ENCODE measurements around the gene SLC7A1. TPM values are rescaled to one million over a fixed set of nuclear protein-coding genes. Genes with fewer than 3 reads are reported as not detected.

Gene SLC7A1
- polyA plus RNA-seq, 3 donors = 0.89 to 2.2 (median 0.92) TPM

- H3K4me1 Mint-ChIP-seq = peaks cover 7% of the 10 kb centered on the region
- H3K4me3 Mint-ChIP-seq = peak overlapping the region; percentile 37 to 58
- Histone ChIP-seq H4K20me1 (ENCODE audit: insufficient read depth, low read length) (no peaks in the 10 kb centered on the region), H3K9me3 (replicated peaks in 1 of 2; ENCODE audit: control insufficient read depth in 1 of 2, insufficient read depth in 1 of 2, low read length in 2 of 2) (no peaks in the 10 kb centered on the region), H3K4me1 (ENCODE audit: control insufficient read depth in 1 of 2, insufficient read depth in 2 of 2, low read length in 2 of 2) (peaks cover 0 to 5% of the 10 kb centered on the region in 2 donors), H3K79me2 (ENCODE audit: insufficient read depth, low read length) (no peaks in the 10 kb centered on the region), H3K9ac (ENCODE audit: insufficient read depth, low read length, poor library complexity, severe bottlenecking) (no peak overlapping the region), H3K4me3 (replicated peaks in 1 of 3; ENCODE audit: low read depth in 2 of 3, low read length in 3 of 3) (no peak overlapping the region), H2AFZ (ENCODE audit: insufficient read depth, low read depth, low read length, poor library complexity, severe bottlenecking) (no peak overlapping the region), H3K27ac (ENCODE audit: low read depth in 1 of 2, low read length in 2 of 2) (no peak overlapping the region), H3K27me3 (ENCODE audit: control insufficient read depth in 2 of 2, insufficient read depth in 2 of 2, low read length in 2 of 2) (no peaks in the 10 kb centered on the region), H3K4me2 (replicated peaks; ENCODE audit: extremely low read depth, low read length, poor library complexity, severe bottlenecking) (no peak overlapping the region), H3K36me3 (replicated peaks in 1 of 2; ENCODE audit: control insufficient read depth in 1 of 2, insufficient read depth in 2 of 2, low read length in 2 of 2) (no peaks in the 10 kb centered on the region)
- no peaks in the 10 kb centered on the region for H3K36me3 Mint-ChIP-seq
- H3K27ac Mint-ChIP-seq = no peak overlapping the region
- 39% methylated on average over 23 of the region's 32 CpGs for WGBS (ENCODE audit: insufficient coverage)
- peaks cover 11 to 21% (median 12%) of the 10 kb centered on the region in 3 donors for H3K27me3 Mint-ChIP-seq (ENCODE audit: low read depth in 3 of 3)
- no peaks in the 10 kb centered on the region for H3K9me3 Mint-ChIP-seq
- no peak for TF ChIP-seq CTCF (IDR thresholded peaks at IDR 0.05)
- intact Hi-C loops (cut with micrococcal nuclease) = loop anchor here in 1 of 2 donors (10.0 kb wide), 1 partner anchor 342 kb away; no protein-coding TSS in a partner anchor
- peak in 1 of 3 donors; percentile 13 for DNase-seq
Observed at GRCh38 chr13:29503041-29503837, 92.2 kb downstream of the SLC7A1 start.

GRCh38 chr13:29502391-29503008, 93.0 kb downstream of the SLC7A1 start:
- no peak for DNase-seq
- Mint-ChIP-seq H3K27ac (no peak overlapping the region), H3K4me1 (peaks cover 7% of the 10 kb centered on the region), H3K36me3 (no peaks in the 10 kb centered on the region), H3K4me3 (peak overlapping the region in 1 of 2 donors; percentile 58), H3K9me3 (no peaks in the 10 kb centered on the region), H3K27me3 (ENCODE audit: low read depth in 3 of 3) (peaks cover 11 to 21% (median 12%) of the 10 kb centered on the region in 3 donors)
- H2AFZ ChIP-seq (ENCODE audit: insufficient read depth, low read depth, low read length, poor library complexity, severe bottlenecking) = no peak overlapping the region
- H3K9ac ChIP-seq (ENCODE audit: insufficient read depth, low read length, poor library complexity, severe bottlenecking) = no peak overlapping the region
- H3K79me2 ChIP-seq (ENCODE audit: insufficient read depth, low read length) = no peaks in the 10 kb centered on the region
- no peaks in the 10 kb centered on the region for H3K9me3 ChIP-seq (replicated peaks in 1 of 2; ENCODE audit: control insufficient read depth in 1 of 2, insufficient read depth in 1 of 2, low read length in 2 of 2)
- intact Hi-C loops (cut with micrococcal nuclease) = loop anchor here in 1 of 2 donors (10.0 kb wide), 1 partner anchor 342 kb away; no protein-coding TSS in a partner anchor
- TF ChIP-seq CTCF (IDR thresholded peaks at IDR 0.05) = no peak
- no peaks in the 10 kb centered on the region for H4K20me1 ChIP-seq (ENCODE audit: insufficient read depth, low read length)
- H3K4me2 ChIP-seq (replicated peaks; ENCODE audit: extremely low read depth, low read length, poor library complexity, severe bottlenecking) = no peak overlapping the region
- no peak overlapping the region for H3K4me3 ChIP-seq (replicated peaks in 1 of 3; ENCODE audit: low read depth in 2 of 3, low read length in 3 of 3)
- WGBS (ENCODE audit: insufficient coverage) = 95% methylated on average over 8 of the region's 13 CpGs
- no peaks in the 10 kb centered on the region for H3K27me3 ChIP-seq (ENCODE audit: control insufficient read depth in 2 of 2, insufficient read depth in 2 of 2, low read length in 2 of 2)
- peaks cover under 1 to 5% of the 10 kb centered on the region in 2 donors for H3K4me1 ChIP-seq (ENCODE audit: control insufficient read depth in 1 of 2, insufficient read depth in 2 of 2, low read length in 2 of 2)
- H3K27ac ChIP-seq (ENCODE audit: low read depth in 1 of 2, low read length in 2 of 2) = no peak overlapping the region
- no peaks in the 10 kb centered on the region for H3K36me3 ChIP-seq (replicated peaks in 1 of 2; ENCODE audit: control insufficient read depth in 1 of 2, insufficient read depth in 2 of 2, low read length in 2 of 2)

Measured in CD14-positive monocyte (primary cell).